ENCODE data around the gene POLD1. TPM values are rescaled to one million over a fixed set of nuclear protein-coding genes. Genes with fewer than 3 reads are reported as not detected.
"Not testable (repeated sequence)": the region's sequence is repeated elsewhere in the genome, so short reads cannot be mapped to it uniquely, and the experiment has no call there.

The POLD1 gene
- polyA plus RNA-seq, 1 donor, result 28.0 TPM

GRCh38 chr19:50390295-50390694 lies 6.1 kb downstream of the POLD1 start:
- DNase-seq, result not testable (repeated sequence)

DNA sequence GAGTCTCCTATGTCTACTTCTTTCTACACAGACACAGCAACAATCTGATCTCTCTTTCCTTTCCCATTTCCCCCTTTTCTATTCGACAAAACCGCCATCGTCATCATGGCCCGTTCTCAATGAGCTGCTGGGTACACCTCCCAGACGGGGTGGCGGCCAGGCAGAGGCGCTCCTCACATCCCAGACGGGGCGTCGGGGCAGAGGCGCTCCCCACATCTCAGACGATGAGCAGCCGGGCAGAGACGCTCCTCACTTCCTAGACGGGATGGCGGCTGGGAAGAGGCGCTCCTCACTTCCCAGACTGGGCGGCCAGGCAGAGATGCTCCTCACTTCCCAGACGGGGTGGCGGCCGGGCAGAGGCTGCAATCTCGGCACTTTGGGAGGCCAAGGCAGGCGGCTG lies 6.8 kb downstream of the POLD1 start:
- DNase-seq, result not testable (repeated sequence)

- DNase-seq, result no peak
Measured at GRCh38 chr19:50392759-50393158, 8.6 kb downstream of the POLD1 start.

DNA sequence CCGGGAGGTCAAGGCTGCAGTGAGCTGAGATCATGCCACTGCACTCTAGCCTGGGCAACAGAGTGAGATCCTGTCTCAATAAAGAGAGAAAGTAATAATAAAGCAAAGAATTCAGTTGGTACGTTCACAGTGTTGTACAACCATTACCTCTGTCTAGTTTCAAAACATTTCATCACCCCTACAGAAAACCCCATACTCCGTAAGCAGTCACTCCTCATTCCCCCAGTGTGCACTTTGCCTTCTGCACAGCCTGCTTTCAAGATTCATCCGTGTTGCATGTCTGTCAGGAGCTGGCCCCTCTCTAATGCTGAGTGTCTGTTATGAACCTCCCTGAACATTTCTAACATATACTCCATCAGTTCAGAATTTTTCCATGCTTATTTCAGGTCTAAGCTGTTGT lies 9.4 kb downstream of the POLD1 start:
- DNase-seq, result no peak

DNA sequence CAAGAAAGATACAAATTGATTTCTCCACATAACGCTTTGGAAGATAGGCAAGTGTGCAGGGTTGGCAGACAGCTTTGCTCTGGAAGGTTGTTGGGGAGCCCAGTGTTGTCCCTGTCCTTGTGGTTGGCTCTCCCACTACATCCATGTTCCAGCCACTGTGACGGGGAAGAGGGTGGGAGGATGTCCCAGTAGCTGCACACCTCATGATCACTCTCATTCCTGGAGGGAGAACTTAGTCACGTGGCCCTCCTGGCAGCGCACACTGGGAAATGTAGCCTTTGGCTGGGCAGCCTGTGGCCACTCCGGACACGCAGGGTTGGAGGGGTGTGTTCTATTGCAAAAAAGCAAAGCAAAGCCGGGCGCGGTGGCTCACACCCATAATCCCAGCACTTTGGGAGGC lies 9.9 kb downstream of the POLD1 start:
- DNase-seq, result no peak

- DNase-seq, result no peak
Measured at GRCh38 chr19:50398675-50399367, 14.7 kb downstream of the POLD1 start.

DNA sequence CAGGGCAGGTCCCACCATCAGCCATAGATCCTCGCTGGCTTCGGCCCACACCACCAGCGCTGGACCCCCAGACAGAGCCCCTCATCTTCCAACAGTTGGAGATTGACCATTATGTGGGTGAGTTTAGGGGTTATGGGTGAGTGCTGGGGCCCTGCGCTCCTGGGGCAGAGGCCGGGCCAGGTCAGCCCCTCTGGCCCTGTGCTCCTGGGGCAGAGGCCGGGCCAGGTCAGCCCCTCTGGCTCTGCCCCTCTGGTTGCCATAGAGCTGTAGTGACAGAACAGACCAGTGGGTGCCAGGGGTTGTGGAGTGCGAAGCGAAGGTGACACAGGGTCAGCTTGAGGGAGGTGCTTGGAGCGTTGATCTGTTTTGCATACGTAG lies 15.2 kb downstream of the POLD1 start:
- no peak for DNase-seq

DNA sequence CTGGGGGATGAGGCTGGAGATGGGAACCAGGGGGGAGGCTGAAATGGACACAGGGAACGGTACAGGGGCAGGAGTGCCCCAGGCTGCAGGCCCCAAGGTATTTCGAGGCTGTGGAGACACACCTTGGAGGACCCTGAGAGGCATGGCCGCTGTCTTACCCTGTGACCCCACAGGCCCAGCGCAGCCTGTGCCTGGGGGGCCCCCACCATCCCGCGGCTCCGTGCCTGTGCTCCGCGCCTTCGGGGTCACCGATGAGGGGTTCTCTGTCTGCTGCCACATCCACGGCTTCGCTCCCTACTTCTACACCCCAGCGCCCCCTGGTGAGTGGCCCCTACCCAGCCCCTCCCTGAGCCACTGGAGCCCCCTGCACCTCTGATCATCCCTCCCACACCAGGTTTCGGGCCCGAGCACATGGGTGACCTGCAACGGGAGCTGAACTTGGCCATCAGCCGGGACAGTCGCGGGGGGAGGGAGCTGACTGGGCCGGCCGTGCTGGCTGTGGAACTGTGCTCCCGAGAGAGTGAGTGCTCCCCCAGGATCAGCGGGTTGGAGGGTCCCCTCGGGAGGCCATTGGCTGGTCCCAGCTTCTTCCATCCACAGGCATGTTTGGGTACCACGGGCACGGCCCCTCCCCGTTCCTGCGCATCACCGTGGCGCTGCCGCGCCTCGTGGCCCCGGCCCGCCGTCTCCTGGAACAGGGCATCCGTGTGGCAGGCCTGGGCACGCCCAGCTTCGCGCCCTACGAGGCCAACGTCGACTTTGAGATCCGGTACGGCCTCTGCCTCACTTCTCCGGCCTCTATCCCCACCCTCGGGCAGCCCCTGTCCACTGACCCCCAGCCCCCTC lies 17.7 kb downstream of the POLD1 start:
- DNase-seq, result no peak

GRCh38 chr19:50402544-50403301 lies 18.6 kb downstream of the POLD1 start:
- no peak for DNase-seq

GRCh38 chr19:50406156-50406820 lies 22.1 kb downstream of the POLD1 start:
- no peak for DNase-seq

DNA sequence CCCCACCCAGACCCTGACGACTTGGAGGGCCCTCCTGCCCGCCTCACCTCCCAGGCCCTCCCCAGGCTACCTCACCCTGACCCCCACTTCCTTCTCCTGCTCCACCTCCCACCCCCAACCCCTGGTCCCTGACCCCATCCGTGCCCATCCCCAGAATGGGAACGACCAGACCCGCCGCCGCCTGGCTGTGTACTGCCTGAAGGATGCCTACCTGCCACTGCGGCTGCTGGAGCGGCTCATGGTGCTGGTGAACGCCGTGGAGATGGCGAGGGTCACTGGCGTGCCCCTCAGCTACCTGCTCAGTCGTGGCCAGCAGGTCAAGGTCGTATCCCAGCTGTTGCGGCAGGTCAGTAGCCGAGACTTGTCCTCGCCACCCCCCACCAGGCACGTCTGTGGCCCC lies 22.7 kb downstream of the POLD1 start:
- DNase-seq, result no peak

DNA sequence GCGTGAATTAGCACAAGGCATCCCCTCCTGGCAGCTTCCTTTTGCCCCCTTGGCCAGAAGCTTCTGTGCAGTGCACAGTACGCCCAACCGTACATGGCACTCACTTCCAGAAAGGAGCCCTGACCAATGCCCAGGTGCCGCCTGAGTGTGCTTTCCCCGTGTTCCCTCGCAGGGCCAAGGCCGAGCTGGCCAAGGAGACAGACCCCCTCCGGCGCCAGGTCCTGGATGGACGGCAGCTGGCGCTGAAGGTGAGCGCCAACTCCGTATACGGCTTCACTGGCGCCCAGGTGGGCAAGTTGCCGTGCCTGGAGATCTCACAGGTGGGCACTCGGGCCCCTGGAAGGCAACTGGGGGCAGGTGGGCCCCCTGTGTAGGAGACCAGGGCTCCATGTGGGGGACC lies 25.2 kb downstream of the POLD1 start:
- DNase-seq, result no peak

DNA sequence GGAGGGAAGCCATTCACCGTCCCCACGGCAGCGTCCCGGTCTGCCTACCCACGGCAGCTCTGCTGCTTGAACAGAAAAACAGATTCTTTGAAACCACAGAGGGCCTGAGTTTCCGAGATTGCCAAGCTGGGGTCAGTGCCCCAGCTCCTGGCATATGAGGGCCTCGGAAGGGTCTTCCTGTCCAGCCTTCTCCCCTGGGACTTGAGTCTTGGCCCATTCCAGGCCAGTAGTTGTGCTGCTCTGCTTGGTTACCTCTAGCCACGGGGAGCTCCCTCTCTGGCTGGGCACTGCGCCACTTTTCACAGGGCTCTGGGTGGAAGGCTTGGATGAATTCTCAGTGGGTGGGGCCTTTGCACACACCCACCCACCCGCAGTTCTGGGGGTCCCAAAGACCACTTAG lies 26.0 kb downstream of the POLD1 start:
- DNase-seq, result no peak

GRCh38 chr19:50412419-50412818 lies 28.3 kb downstream of the POLD1 start:
- DNase-seq, result no peak

DNA sequence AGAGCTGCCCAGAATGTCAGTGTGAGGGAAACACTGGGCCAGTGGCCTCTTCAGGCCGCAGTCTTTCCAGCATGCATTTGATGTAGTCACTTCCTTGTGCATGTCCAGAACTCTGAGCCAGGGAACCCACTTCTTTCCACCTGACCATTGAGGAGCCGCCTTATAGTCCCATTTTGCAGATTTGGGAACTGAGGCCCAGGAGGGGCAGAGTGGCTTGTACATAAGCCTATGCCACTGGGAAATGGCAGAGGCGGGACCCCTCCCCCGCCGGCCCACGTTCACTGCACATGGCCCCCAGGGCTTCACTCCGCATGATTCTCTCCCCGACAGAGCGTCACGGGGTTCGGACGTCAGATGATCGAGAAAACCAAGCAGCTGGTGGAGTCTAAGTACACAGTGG lies 28.9 kb downstream of the POLD1 start:
- DNase-seq, result no peak

DNA sequence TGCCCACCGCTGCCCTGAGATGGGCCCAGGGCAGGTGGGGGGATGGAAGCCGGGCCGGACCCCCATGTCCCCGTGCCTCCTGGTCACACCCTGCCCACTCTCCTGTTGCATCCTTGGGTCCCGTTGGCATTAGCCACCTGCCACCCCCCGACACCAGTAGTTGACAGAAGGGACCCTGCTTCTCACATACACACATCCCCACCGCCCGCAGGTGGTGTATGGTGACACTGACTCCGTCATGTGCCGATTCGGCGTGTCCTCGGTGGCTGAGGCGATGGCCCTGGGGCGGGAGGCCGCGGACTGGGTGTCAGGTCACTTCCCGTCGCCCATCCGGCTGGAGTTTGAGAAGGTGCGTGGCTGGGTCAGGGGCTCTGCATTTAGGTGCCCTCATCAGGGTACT lies 29.4 kb downstream of the POLD1 start:
- no peak for DNase-seq

- DNase-seq, result peak; percentile 48
Measured at GRCh38 chr19:50414864-50415660, 30.9 kb downstream of the POLD1 start.

DNA sequence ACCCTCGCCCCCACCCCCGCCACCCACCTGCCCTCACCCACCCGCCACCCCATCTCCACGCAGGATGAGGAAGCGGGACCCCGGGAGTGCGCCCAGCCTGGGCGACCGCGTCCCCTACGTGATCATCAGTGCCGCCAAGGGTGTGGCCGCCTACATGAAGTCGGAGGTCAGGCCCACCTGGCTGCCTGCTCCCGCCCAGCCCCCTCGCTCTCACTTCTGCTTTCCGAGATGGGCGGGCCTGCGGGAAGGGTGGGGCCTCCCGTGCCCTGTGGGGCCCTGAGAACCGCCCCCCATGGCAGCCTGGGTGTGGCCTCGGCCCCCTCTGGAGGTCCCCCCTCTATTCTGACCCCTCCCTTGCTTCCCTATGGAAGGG lies 31.5 kb downstream of the POLD1 start:
- DNase-seq, result no peak

DNA sequence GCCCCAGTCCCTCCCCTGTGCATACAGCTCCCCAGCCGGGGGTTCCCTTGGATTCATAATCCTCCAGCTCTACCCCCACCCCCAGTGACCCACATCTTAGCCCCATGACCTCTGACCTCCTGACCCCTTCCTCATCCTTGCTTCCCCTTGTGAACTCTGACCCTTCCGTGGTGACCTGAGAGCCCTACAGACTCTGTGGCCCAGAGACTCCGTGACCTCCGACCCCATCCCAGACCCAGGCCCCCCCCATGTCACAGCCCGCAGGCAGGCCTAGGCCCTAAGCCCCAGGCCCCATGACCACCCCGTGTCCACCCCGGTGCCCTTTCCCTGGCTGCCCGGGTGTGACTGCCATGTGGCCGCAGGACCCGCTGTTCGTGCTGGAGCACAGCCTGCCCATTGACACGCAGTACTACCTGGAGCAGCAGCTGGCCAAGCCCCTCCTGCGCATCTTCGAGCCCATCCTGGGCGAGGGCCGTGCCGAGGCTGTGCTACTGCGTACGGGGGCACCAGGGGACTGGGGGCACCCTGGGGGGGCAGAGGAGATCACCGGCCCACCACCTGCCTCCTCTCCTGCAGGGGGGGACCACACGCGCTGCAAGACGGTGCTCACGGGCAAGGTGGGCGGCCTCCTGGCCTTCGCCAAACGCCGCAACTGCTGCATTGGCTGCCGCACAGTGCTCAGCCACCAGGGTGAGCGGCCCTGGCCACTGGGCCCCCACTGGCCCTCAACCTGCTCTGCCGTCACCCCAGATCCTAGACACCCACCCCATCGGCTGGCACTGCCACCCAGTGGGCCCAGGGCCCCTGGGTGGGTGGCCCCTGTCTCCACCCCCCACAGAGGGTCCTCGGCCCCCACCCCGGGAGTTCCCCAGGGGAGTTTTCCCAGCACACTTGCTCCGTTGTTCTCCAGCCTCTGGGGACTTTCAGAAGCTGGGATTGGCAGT lies 32.2 kb downstream of the POLD1 start:
- no peak for DNase-seq

All from left kidney (tissue), 2 donors.